ENCODE data around the gene MRPL23.

Gene MRPL23

GRCh38 chr11:1920128-1920908, 26.8 kb upstream of the MRPL23 start:
- DNase-seq (ENCODE audit: low read depth, low spot score) = no peak
- H3K4me3 ChIP-seq (ENCODE audit: low read length) = no peak overlapping the region

- no peak overlapping the region for H3K4me3 ChIP-seq (ENCODE audit: low read length)
- no peak for DNase-seq (ENCODE audit: low read depth, low spot score)
Observed at GRCh38 chr11:1920909-1921573, 26.1 kb upstream of the MRPL23 start.

GRCh38 chr11:1921574-1922141, 25.5 kb upstream of the MRPL23 start:
- DNase-seq (ENCODE audit: low read depth, low spot score) = no peak
- H3K4me3 ChIP-seq (ENCODE audit: low read length) = no peak overlapping the region

GRCh38 chr11:1922481-1923081, 24.6 kb upstream of the MRPL23 start:
- no peak overlapping the region for H3K4me3 ChIP-seq (ENCODE audit: low read length)
- DNase-seq (ENCODE audit: low read depth, low spot score) = no peak

- no peak overlapping the region for H3K4me3 ChIP-seq (ENCODE audit: low read length)
- DNase-seq (ENCODE audit: low read depth, low spot score) = no peak
Observed at GRCh38 chr11:1923201-1923956, 23.8 kb upstream of the MRPL23 start.

- no peak overlapping the region for H3K4me3 ChIP-seq (ENCODE audit: low read length)
- no peak for DNase-seq (ENCODE audit: low read depth, low spot score)
Observed at GRCh38 chr11:1924181-1924580, 23.0 kb upstream of the MRPL23 start.

- no peak for DNase-seq (ENCODE audit: low read depth, low spot score)
- no peak overlapping the region for H3K4me3 ChIP-seq (ENCODE audit: low read length)
Observed at GRCh38 chr11:1924646-1925372, 22.3 kb upstream of the MRPL23 start.

- DNase-seq (ENCODE audit: low read depth, low spot score) = no peak
- no peak overlapping the region for H3K4me3 ChIP-seq (ENCODE audit: low read length)
Observed at GRCh38 chr11:1925373-1926155, 21.6 kb upstream of the MRPL23 start.

GRCh38 chr11:1926156-1927025, 20.7 kb upstream of the MRPL23 start:
- H3K4me3 ChIP-seq (ENCODE audit: low read length) = no peak overlapping the region
- DNase-seq (ENCODE audit: low read depth, low spot score) = no peak

- no peak overlapping the region for H3K4me3 ChIP-seq (ENCODE audit: low read length)
- DNase-seq (ENCODE audit: low read depth, low spot score) = no peak
Observed at GRCh38 chr11:1927026-1927847, 19.9 kb upstream of the MRPL23 start.

GRCh38 chr11:1927848-1928469, 19.2 kb upstream of the MRPL23 start:
- no peak overlapping the region for H3K4me3 ChIP-seq (ENCODE audit: low read length)
- DNase-seq (ENCODE audit: low read depth, low spot score) = no peak

- H3K4me3 ChIP-seq (ENCODE audit: low read length) = no peak overlapping the region
- DNase-seq (ENCODE audit: low read depth, low spot score) = no peak
Observed at GRCh38 chr11:1928470-1928890, 18.7 kb upstream of the MRPL23 start.

GRCh38 chr11:1928891-1929541, 18.1 kb upstream of the MRPL23 start:
- no peak for DNase-seq (ENCODE audit: low read depth, low spot score)
- no peak overlapping the region for H3K4me3 ChIP-seq (ENCODE audit: low read length)

- H3K4me3 ChIP-seq (ENCODE audit: low read length) = no peak overlapping the region
- DNase-seq (ENCODE audit: low read depth, low spot score) = no peak
Observed at GRCh38 chr11:1929621-1930461, 17.3 kb upstream of the MRPL23 start.

- H3K4me3 ChIP-seq (ENCODE audit: low read length) = no peak overlapping the region
- DNase-seq (ENCODE audit: low read depth, low spot score) = no peak
Observed at GRCh38 chr11:1930462-1930830, 16.7 kb upstream of the MRPL23 start.

All from Jurkat, Clone E6-1 (cell line).